GM18498 (cell line): ENCODE results near the gene MACROH2A1.

Experiments used
- ATAC-seq: cut with Tn5 transposase; IDR thresholded peaks from one replicate; pipeline ENCODE4 v1.9.1; 2021; ENCODE audit warnings: mild to moderate bottlenecking, moderate library complexity; ENCODE audit not compliant: unreplicated experiment

MACROH2A1 gene

GRCh38 chr5:135335031-135335828 is 63.8 kb downstream of the MACROH2A1 start:
- no peak for ATAC-seq

- ATAC-seq, result no peak
Observed at GRCh38 chr5:135333732-135334515, 65.1 kb downstream of the MACROH2A1 start.

GRCh38 chr5:135332519-135333150 is 66.4 kb downstream of the MACROH2A1 start:
- no peak for ATAC-seq

GRCh38 chr5:135331612-135332011 is 67.4 kb downstream of the MACROH2A1 start:
- no peak for ATAC-seq

GRCh38 chr5:135330798-135331096 is 68.3 kb downstream of the MACROH2A1 start:
- ATAC-seq, result no peak

- no peak for ATAC-seq
Observed at GRCh38 chr5:135329913-135330797, 68.9 kb downstream of the MACROH2A1 start.

- ATAC-seq, result no peak
Observed at GRCh38 chr5:135329066-135329912, 69.7 kb downstream of the MACROH2A1 start.

- ATAC-seq, result no peak
Observed at GRCh38 chr5:135328128-135328687, 70.8 kb downstream of the MACROH2A1 start.

GRCh38 chr5:135327429-135328127 is 71.5 kb downstream of the MACROH2A1 start:
- ATAC-seq, result no peak

- no peak for ATAC-seq
Observed at GRCh38 chr5:135326296-135327254, 72.5 kb downstream of the MACROH2A1 start.

- ATAC-seq, result no peak
Observed at GRCh38 chr5:135324897-135325650, 74.0 kb downstream of the MACROH2A1 start.

GRCh38 chr5:135324160-135324559 is 74.9 kb downstream of the MACROH2A1 start:
- ATAC-seq, result no peak

- no peak for ATAC-seq
Observed at GRCh38 chr5:135323701-135324132, 75.3 kb downstream of the MACROH2A1 start.

- no peak for ATAC-seq
Observed at GRCh38 chr5:135323227-135323626, 75.8 kb downstream of the MACROH2A1 start.

- no peak for ATAC-seq
Observed at GRCh38 chr5:135322744-135323143, 76.3 kb downstream of the MACROH2A1 start.

GRCh38 chr5:135322271-135322670 is 76.8 kb downstream of the MACROH2A1 start:
- no peak for ATAC-seq
